HG03378 (cell line): ENCODE results near the gene SF1.

ENCODE experiments used
- ATAC-seq: cut with Tn5 transposase; IDR thresholded peaks from one replicate; pipeline ENCODE4 v1.9.1; 2021; ENCODE audit warnings: mild to moderate bottlenecking, moderate library complexity; ENCODE audit not compliant: unreplicated experiment

SF1 gene

GRCh38 chr11:64801561-64802369, 23.4 kb upstream of the SF1 start:
- ATAC-seq: no peak

DNA sequence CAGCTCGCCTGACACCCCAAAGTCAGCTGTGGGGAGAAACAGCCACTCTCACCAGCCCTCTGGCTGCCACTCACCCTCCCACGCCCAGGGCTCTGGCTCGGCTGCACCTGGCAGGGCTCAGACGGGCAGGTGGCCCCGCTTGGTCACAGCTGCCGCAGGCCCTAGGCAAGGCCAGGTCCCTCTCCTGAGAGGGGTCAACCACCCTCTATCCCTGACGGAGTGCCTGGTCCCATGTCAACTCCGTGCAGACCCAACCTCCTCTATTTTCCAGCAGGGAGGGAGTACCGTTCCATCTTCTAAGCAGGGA, 22.8 kb upstream of the SF1 start:
- no peak for ATAC-seq

DNA sequence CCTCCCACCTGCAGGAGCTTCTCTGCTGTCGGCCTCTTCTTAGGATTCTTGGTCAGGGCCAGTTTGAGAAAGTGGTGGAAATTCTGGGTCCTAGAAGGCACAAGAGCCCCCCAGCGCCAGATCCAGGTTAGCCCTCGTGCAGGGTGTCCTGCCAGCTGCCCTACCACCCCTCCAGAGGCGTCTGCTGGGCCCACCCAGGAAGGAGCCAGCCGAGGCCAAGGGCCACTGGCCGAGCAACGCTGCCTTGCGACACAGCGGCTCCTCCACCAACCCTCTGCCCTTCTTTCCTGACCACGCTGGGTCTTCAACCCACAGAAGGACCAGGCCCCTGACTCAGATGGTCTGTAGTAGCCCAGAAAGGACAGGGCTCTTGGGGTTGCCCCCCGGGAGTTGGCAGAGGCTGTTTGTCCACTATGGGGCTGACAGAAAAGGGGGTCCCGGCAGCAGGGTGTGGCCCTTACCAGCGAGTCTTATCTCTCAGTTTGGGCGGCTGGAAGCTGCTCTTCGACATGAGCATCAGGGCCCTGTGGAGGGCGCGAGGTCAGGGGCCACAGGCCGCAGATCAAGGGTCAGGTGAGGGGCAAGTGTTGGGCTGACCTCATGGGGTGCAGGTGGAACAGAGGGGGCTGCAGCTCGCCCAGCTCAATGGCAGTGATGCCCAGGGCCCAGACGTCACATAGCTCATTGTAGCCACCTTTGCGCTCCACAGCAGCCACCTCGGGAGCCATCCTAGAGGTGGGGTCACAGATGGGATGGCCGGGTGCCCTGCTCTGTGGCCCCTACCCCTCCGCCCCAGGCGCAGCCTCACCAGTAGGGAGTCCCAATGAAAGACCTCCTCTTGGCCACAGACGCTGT, 22.2 kb upstream of the SF1 start:
- ATAC-seq: no peak

DNA sequence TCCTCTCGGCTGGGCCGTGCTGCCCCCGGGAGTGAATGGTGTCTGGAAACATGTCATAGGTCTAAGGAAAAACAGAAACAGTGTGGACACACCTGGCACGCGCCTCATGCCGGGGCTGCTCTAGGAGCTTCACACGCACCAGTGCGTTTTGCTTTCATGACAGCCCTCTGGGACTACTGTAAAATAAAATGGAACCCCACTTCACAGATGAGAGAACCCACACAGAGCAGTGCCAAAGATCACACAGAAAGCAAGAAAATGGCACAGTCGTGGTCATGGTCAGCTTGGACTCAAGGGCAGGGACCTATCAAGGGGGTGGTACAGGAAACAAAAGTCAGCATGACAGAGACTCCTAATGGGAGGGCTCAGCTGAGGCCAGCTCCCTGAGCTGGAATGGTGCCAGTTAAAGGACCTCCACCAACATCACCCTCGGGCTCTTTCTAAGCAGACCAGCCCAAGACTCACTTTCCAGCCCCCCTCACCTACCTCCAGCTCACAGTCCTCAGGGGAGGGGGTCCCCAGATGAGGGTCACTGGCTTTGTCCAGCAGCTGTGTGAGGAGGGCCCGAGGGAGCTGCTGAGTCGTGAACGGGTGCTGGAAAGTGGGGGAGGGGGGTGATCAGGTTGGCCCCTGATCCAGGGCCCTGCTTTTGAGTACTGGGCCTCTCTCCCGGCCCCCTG, 21.4 kb upstream of the SF1 start:
- ATAC-seq: no peak

GRCh38 chr11:64799256-64799622, 20.9 kb upstream of the SF1 start:
- ATAC-seq: no peak

DNA sequence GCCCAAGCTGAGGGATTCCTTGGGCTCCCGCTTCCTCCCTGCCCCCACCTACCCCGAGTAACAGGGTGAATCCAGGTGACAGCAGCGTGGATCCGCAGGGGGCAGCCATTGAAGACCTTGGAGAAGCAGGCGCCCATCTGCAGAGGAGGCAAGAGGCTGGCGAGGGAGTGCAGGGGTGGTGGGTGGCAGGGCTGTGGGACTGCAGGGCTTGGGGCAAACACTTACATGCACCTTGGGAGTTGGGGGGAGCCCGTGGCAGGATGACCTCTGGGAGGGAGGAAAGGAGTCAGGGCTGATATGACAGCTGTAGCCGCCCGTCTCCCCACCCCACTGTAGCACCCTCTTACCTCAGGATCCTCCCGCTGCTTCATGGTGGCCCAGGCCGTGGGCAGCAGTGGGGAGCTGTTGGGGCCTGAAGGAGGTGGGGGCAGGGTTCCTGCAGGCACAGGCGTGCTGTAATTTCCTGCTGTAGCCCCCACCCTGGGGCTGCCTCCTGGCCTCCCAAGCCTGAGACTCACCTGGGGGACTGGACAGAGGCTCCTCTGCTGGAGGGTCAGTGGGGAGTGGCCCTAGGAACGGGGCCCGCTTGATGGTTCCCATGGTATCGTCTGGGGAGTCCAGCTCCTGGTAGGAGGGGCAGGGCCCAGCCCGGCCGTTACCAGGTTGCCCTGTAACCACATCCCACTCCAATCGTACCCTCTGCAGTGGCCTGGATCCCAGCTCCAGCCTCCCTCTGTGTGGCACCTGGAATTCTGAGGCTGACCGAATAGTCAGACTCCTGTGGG, 18.6 kb upstream of the SF1 start:
- ATAC-seq: no peak

- no peak for ATAC-seq
Measured at GRCh38 chr11:64796047-64796756, 17.9 kb upstream of the SF1 start.

GRCh38 chr11:64794526-64794925, 16.2 kb upstream of the SF1 start:
- ATAC-seq: no peak

GRCh38 chr11:64793271-64794160, 15.2 kb upstream of the SF1 start:
- ATAC-seq: no peak

GRCh38 chr11:64792482-64792881, 14.1 kb upstream of the SF1 start:
- ATAC-seq: no peak

- ATAC-seq: no peak
Measured at GRCh38 chr11:64791781-64792291, 13.5 kb upstream of the SF1 start.

- no peak for ATAC-seq
Measured at GRCh38 chr11:64790205-64791095, 12.1 kb upstream of the SF1 start.

- no peak for ATAC-seq
Measured at GRCh38 chr11:64789331-64790204, 11.2 kb upstream of the SF1 start.

DNA sequence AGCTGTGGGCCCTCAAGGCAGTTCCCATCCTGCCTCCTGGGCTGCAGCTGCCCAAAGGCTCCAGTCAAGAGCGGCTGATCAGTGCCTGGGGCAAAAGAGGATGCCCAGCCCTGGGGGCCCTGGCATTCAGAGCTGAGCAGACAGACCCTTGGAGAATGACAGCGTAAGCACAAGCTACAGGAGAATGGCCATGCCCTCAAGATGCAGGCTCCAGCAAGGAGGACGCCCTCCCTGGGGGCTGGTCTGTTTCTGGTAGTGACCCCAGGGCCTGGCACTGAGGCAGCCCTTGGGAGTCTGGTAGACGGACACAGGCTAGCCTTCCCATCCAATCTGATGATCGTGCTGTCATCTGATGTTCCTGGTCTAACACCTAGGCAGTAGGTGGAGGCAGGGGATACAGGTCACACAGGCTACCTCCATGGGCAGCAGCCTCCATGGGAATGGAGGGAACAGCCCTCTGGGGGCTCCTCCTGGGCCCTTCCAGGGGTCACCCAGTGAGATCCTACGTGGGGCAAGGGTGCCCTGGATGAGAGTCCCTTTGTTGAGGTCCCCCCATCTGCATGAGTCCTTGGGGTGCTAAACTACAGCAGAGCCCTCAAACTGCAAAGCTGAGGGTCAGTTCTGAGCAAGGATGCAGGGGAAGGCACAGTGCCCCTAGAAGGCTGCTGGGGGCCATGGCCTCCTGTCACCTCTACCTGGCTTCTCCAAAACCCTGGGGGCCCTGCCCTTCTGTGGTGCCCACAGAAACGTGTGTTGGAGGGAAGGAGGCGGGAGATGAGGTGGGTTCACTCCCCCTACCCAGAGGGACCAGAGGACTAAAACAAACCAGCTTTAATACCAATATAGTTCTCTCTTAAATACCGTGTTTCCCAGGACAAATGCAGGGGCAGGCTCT, 10.2 kb upstream of the SF1 start:
- no peak for ATAC-seq

GRCh38 chr11:64787526-64788320, 9.4 kb upstream of the SF1 start:
- no peak for ATAC-seq
